K562 (cell line): ENCODE data around the gene EXOC2. TPM values are rescaled to one million over a fixed set of nuclear protein-coding genes. Genes with fewer than 3 reads are reported as not detected.

ENCODE experiments used
- ATAC-seq: fragments of 200-7000 bp; cut with Tn5 transposase; 3 replicates; pipeline ENCODE4 v1.9.1; 2020; ENCODE audit warnings: moderate library complexity
- BruUV-seq: library from RNA; stranded (reverse); fragments of 400-500 nt; replicated peaks from 2 replicates; lab custom pipeline; 2021; lab: Mats Ljungman, UMichigan
- CTCF ChIA-PET: fragments of 300-600 bp; formaldehyde crosslinking; extraction: SDS; loops from one replicate; lab custom pipeline; 2021; ENCODE audit warnings: low intra/inter-chr PET ratio; lab: Yijun Ruan, JAX
- POLR2A ChIA-PET: fragments of 300-600, 350-650 bp; sonication (Branson Sonifier 250); formaldehyde crosslinking; extraction: SDS; loops from one replicate; lab custom pipeline; 2021; ENCODE audit warnings: antibody characterized with exemption, inconsistent platforms; lab: Yijun Ruan, JAX
- DNase-seq, 4 experiments: peaks; one replicate each; pipeline versions ENCODE4 v3.0.0 to v3.0.0-alpha.2; 2011 to 2018; ENCODE audit warnings: low spot score in 3 of 4, mixed read lengths in 3 of 4; ENCODE audit errors: extremely low read depth in 1 of 4
- FAIRE-seq: peaks from 2 replicates; lab custom pipeline; 2011; peaks lifted over from hg19 to GRCh38; lab: Jason Lieb, UNC
- H2AFZ ChIP-seq: 2 replicates; pipeline ENCODE4 v1.6.0; 2011; ENCODE audit warnings: low read depth, low read length, control low read depth, inconsistent platforms
- H3K27ac ChIP-seq: fragments of 200-600 bp; 3 replicates; pipeline ENCODE4 v1.8.0; 2011; ENCODE audit warnings: low read depth, mild to moderate bottlenecking, control low read depth, inconsistent platforms, low read length, moderate library complexity, mixed read lengths; ENCODE audit errors: extremely low read depth
- H3K27me3 ChIP-seq, 2 experiments: fragments of 300-600 bp in 1 of 2; 2 replicates in 1 of 2; 3 replicates in 1 of 2; pipeline versions ENCODE4 v1.6.0 to v1.8.0; 2011; ENCODE audit warnings: inconsistent platforms in 2 of 2, low read length in 2 of 2, mild to moderate bottlenecking in 1 of 2, mixed read lengths in 1 of 2, moderate library complexity in 1 of 2; ENCODE audit not compliant: control insufficient read depth in 2 of 2, insufficient read depth in 2 of 2
- H3K36me3 ChIP-seq: fragments of 300-600 bp; 3 replicates; pipeline ENCODE4 v1.8.0; 2011; ENCODE audit warnings: mild to moderate bottlenecking, low read length, inconsistent platforms; ENCODE audit not compliant: control insufficient read depth, insufficient read depth
- H3K4me1 ChIP-seq, 2 experiments: fragments of 200-600 bp in 1 of 2; replicated peaks in 1 of 2; 2 replicates in 1 of 2; 3 replicates in 1 of 2; pipeline versions ENCODE4 v1.5.1 to v1.8.0; 2011; ENCODE audit warnings: inconsistent platforms in 2 of 2, low read length in 2 of 2, mild to moderate bottlenecking in 1 of 2, mixed read lengths in 1 of 2, moderate library complexity in 1 of 2; ENCODE audit not compliant: control insufficient read depth in 2 of 2, insufficient read depth in 2 of 2
- H3K4me2 ChIP-seq: 2 replicates; pipeline ENCODE4 v1.6.1; 2011; ENCODE audit warnings: low read length, control low read depth, inconsistent platforms, mixed read lengths; ENCODE audit not compliant: insufficient read depth
- H3K4me3 ChIP-seq: fragments of 200-600 bp; sonication (generic), shearing (Covaris generic); 2 replicates; pipeline ENCODE4 v1.5.1; 2016; ENCODE audit warnings: control low read depth, inconsistent platforms
- H3K79me2 ChIP-seq: fragments of 200-600 bp; 3 replicates; pipeline ENCODE4 v1.8.0; 2011; ENCODE audit warnings: low read length, inconsistent platforms; ENCODE audit not compliant: control insufficient read depth, insufficient read depth
- H3K9ac ChIP-seq, 2 experiments: 2 replicates each; pipeline versions ENCODE4 v1.6.0 to v1.6.1; 2011; ENCODE audit warnings: low read depth in 2 of 2, low read length in 2 of 2, control low read depth in 1 of 2, inconsistent platforms in 1 of 2, mild to moderate bottlenecking in 1 of 2, mixed read lengths in 1 of 2; ENCODE audit not compliant: insufficient read depth in 1 of 2
- H3K9me1 ChIP-seq: one replicate; pipeline ENCODE4 v1.6.0; 2011; ENCODE audit warnings: inconsistent platforms, mild to moderate bottlenecking, low read length, moderate library complexity; ENCODE audit not compliant: control insufficient read depth, insufficient read depth
- H3K9me3 ChIP-seq: replicated peaks from 2 replicates; pipeline ENCODE4 v1.5.1; 2011; ENCODE audit warnings: low read depth, low read length, inconsistent platforms; ENCODE audit not compliant: control insufficient read depth, insufficient read depth
- H4K20me1 ChIP-seq: replicated peaks from 2 replicates; pipeline ENCODE4 v1.6.1; 2011; ENCODE audit warnings: low read length, inconsistent platforms, mixed read lengths; ENCODE audit not compliant: control insufficient read depth, insufficient read depth
- ETV6 ChIP-seq, 3 experiments: fragments of 150-350 bp in 1 of 3; sonication (generic) in 1 of 3; formaldehyde crosslinking in 1 of 3; IDR thresholded peaks; 2 replicates each; pipeline versions ENCODE4 v1.6.1 to v1.8.0; 2014 to 2022; ENCODE audit warnings: borderline replicate concordance in 2 of 3, low read depth in 2 of 3, antibody characterized with exemption in 1 of 3, low read length in 1 of 3, mild to moderate bottlenecking in 1 of 3, missing genetic modification reagents in 1 of 3
- GATAD2B ChIP-seq: fragments of 450-650 bp; IDR thresholded peaks from 2 replicates; pipeline ENCODE4 v1.6.1; 2017; ENCODE audit warnings: mild to moderate bottlenecking, borderline replicate concordance
- HMG20B ChIP-seq: fragments of 250-450 bp; sonication (Bioruptor Pico); IDR thresholded peaks from 2 replicates; pipeline ENCODE4 v1.5.0; 2021; ENCODE audit warnings: mild to moderate bottlenecking
- KDM2B ChIP-seq: fragments of 250-450 bp; sonication (Bioruptor Pico); IDR thresholded peaks from 2 replicates; pipeline ENCODE4 v1.8.0; 2021; ENCODE audit warnings: mild to moderate bottlenecking, moderate library complexity
- LARP7 ChIP-seq: fragments of 450-650 bp; IDR thresholded peaks from 2 replicates; pipeline ENCODE4 v1.6.1; 2016
- SIX5 ChIP-seq, 2 experiments: IDR thresholded peaks; 2 replicates each; pipeline ENCODE4 v1.6.1; 2011; ENCODE audit warnings: low read length in 2 of 2, borderline replicate concordance in 1 of 2, low read depth in 1 of 2, mild to moderate bottlenecking in 1 of 2, moderate library complexity in 1 of 2; ENCODE audit not compliant: insufficient read depth in 1 of 2
- SRSF3 ChIP-seq: fragments of 200-400 bp; formaldehyde crosslinking; IDR thresholded peaks from 2 replicates; pipeline ENCODE4 v1.6.1; 2016; ENCODE audit warnings: mild to moderate bottlenecking, low read length, moderate library complexity; ENCODE audit not compliant: insufficient read depth
- ZNF76 ChIP-seq: fragments of 250-450 bp; sonication (Bioruptor Pico); IDR thresholded peaks from 2 replicates; pipeline ENCODE4 v1.4.0; 2020; ENCODE audit warnings: mild to moderate bottlenecking, moderate library complexity, borderline replicate concordance
- WGBS: fragments of 100-300 bp; shearing (Covaris generic); methylation state at CpG from one replicate; pipeline ENCODE4 v1.1.6; 2016; ENCODE audit warnings: low coverage, mixed read lengths; ENCODE audit not compliant: insufficient coverage; ENCODE audit errors: missing lambda C conversion rate; 5-methylcytosine and 5-hydroxymethylcytosine counted together
- in situ Hi-C: fragments of 300-500 bp; cut with MboI; formaldehyde crosslinking; loops from 4 replicates; pipeline ENCODE4 v1.15.0; 2018; ENCODE audit warnings: inconsistent platforms, mixed read lengths
- intact Hi-C: fragments of 100-400 bp; cut with micrococcal nuclease; formaldehyde crosslinking; loops from 2 replicates; pipeline ENCODE4 v1.14.2; 2022
- polyA plus RNA-seq, 8 experiments: library from polyadenylated mRNA; depleted of rRNA in 4 of 8; stranded (reverse) in 5 of 8; unstranded in 3 of 8; fragments of >200 nt; fragmentation: Nextera tagmentation in 2 of 8; fragmentation: Illumina TruSeq in 1 of 8; extraction: Ambion mirVana in 2 of 8; extraction: Trizol in 1 of 8; gene quantifications; 2 replicates each; pipeline versions ENCODE4 v1.2.1 to v1.2.3, GENCODE V29; 2011 to 2014; ENCODE audit warnings: inconsistent platforms in 1 of 8, missing spikeins in 1 of 8
- total RNA-seq, 7 experiments: library from RNA; depleted of rRNA in 6 of 7; stranded (reverse); fragments of >200 nt in 6 of 7; fragmentation: Illumina TruSeq in 2 of 7; extraction: Trizol in 2 of 7; gene quantifications; 2 replicates each; pipeline versions ENCODE4 v1.2.1 to v1.2.3, GENCODE V29; 2011 to 2021; ENCODE audit warnings: low replicate concordance in 1 of 7
- TF ChIP-seq, protein P1 (sequence below): fragments of 450-650 bp; formaldehyde crosslinking; IDR thresholded peaks from 2 replicates; pipeline ENCODE4 v1.4.0; 2022; ENCODE audit warnings: missing genetic modification characterization
- TF ChIP-seq, protein P2 (sequence below): fragments of 450-650 bp; IDR thresholded peaks from 2 replicates; pipeline ENCODE4 v1.6.1; 2016; ENCODE audit warnings: mild to moderate bottlenecking, moderate library complexity

The EXOC2 gene
- total and polyA plus RNA-seq, 9 of the 15 experiments (the other 6 are each of a cell fraction or from before 2014, with no cell fraction given) = 12.2 to 30.2 (median 24.2) TPM

DNA sequence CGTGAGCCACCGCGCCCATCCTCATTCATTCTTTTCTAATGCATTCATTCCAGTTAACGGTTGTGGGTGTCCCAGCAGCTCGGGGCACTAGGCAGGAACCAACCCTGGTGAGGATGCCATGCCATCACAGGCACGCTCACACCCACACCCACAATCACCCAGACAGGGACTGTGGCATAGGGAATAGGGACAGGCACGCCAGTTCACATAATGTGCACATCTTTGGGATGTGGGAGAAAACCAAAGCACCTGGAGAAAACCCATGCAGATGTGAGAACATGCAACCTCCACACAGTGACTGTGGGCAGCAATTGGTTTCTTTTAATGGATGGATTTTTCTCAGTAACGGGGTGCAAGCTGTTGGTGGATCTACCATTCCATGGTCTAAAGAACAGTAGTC, 237.1 kb downstream of the EXOC2 start:
- intact Hi-C loops (no loop called here), in situ Hi-C loops (no loop called here)
- DNase-seq = no peak
- POLR2A ChIA-PET = no interaction called here
- Histone ChIP-seq H3K4me3 (no peak overlapping the region), H3K9me3 (no peaks in the 10 kb centered on the region), H4K20me1 (no peaks in the 10 kb centered on the region), H3K4me2 (no peak overlapping the region), H3K9me1 (no peaks in the 10 kb centered on the region), H3K36me3 (no peaks in the 10 kb centered on the region), H3K27me3 (peaks cover 13 to 46% of the 10 kb centered on the region in 2 experiments; a peak in 4 of 5 replicates), H3K4me1 (no peaks in the 10 kb centered on the region), H3K9ac (no peak overlapping the region), H3K79me2 (no peaks in the 10 kb centered on the region), H2AFZ (no peak overlapping the region), H3K27ac (no peak overlapping the region)
- CTCF ChIA-PET = no interaction called here
- WGBS = 14% methylated on average over 8 of the region's 8 CpGs
- no peak for FAIRE-seq
- ATAC-seq = no peak
- no TSS peak for BruUV-seq
- TF ChIP-seq, protein P1, sequence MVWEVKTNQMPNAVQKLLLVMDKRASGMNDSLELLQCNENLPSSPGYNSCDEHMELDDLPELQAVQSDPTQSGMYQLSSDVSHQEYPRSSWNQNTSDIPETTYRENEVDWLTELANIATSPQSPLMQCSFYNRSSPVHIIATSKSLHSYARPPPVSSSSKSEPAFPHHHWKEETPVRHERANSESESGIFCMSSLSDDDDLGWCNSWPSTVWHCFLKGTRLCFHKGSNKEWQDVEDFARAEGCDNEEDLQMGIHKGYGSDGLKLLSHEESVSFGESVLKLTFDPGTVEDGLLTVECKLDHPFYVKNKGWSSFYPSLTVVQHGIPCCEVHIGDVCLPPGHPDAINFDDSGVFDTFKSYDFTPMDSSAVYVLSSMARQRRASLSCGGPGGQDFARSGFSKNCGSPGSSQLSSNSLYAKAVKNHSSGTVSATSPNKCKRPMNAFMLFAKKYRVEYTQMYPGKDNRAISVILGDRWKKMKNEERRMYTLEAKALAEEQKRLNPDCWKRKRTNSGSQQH (CRISPR knock-in tag) = no peak
- TF ChIP-seq ZNF76 (CRISPR knock-in tag) (no peak), KDM2B (CRISPR knock-in tag) (no peak), SRSF3 (no peak), HMG20B (CRISPR knock-in tag) (no peak), LARP7 (no peak), GATAD2B (no peak), ETV6 (IDR thresholded peaks at IDR 0.05; ENCODE audit: borderline replicate concordance in 1 of 2, low read depth in 2 of 2, low read length in 1 of 2) (no peak), ETV6 (CRISPR knock-in tag; IDR thresholded peaks at IDR 0.05; ENCODE audit: borderline replicate concordance) (no peak), SIX5 (IDR thresholded peaks at IDR 0.05; ENCODE audit: borderline replicate concordance in 1 of 2, insufficient read depth in 1 of 2, low read depth in 1 of 2, low read length in 2 of 2) (no peak)
- TF ChIP-seq, protein P2, sequence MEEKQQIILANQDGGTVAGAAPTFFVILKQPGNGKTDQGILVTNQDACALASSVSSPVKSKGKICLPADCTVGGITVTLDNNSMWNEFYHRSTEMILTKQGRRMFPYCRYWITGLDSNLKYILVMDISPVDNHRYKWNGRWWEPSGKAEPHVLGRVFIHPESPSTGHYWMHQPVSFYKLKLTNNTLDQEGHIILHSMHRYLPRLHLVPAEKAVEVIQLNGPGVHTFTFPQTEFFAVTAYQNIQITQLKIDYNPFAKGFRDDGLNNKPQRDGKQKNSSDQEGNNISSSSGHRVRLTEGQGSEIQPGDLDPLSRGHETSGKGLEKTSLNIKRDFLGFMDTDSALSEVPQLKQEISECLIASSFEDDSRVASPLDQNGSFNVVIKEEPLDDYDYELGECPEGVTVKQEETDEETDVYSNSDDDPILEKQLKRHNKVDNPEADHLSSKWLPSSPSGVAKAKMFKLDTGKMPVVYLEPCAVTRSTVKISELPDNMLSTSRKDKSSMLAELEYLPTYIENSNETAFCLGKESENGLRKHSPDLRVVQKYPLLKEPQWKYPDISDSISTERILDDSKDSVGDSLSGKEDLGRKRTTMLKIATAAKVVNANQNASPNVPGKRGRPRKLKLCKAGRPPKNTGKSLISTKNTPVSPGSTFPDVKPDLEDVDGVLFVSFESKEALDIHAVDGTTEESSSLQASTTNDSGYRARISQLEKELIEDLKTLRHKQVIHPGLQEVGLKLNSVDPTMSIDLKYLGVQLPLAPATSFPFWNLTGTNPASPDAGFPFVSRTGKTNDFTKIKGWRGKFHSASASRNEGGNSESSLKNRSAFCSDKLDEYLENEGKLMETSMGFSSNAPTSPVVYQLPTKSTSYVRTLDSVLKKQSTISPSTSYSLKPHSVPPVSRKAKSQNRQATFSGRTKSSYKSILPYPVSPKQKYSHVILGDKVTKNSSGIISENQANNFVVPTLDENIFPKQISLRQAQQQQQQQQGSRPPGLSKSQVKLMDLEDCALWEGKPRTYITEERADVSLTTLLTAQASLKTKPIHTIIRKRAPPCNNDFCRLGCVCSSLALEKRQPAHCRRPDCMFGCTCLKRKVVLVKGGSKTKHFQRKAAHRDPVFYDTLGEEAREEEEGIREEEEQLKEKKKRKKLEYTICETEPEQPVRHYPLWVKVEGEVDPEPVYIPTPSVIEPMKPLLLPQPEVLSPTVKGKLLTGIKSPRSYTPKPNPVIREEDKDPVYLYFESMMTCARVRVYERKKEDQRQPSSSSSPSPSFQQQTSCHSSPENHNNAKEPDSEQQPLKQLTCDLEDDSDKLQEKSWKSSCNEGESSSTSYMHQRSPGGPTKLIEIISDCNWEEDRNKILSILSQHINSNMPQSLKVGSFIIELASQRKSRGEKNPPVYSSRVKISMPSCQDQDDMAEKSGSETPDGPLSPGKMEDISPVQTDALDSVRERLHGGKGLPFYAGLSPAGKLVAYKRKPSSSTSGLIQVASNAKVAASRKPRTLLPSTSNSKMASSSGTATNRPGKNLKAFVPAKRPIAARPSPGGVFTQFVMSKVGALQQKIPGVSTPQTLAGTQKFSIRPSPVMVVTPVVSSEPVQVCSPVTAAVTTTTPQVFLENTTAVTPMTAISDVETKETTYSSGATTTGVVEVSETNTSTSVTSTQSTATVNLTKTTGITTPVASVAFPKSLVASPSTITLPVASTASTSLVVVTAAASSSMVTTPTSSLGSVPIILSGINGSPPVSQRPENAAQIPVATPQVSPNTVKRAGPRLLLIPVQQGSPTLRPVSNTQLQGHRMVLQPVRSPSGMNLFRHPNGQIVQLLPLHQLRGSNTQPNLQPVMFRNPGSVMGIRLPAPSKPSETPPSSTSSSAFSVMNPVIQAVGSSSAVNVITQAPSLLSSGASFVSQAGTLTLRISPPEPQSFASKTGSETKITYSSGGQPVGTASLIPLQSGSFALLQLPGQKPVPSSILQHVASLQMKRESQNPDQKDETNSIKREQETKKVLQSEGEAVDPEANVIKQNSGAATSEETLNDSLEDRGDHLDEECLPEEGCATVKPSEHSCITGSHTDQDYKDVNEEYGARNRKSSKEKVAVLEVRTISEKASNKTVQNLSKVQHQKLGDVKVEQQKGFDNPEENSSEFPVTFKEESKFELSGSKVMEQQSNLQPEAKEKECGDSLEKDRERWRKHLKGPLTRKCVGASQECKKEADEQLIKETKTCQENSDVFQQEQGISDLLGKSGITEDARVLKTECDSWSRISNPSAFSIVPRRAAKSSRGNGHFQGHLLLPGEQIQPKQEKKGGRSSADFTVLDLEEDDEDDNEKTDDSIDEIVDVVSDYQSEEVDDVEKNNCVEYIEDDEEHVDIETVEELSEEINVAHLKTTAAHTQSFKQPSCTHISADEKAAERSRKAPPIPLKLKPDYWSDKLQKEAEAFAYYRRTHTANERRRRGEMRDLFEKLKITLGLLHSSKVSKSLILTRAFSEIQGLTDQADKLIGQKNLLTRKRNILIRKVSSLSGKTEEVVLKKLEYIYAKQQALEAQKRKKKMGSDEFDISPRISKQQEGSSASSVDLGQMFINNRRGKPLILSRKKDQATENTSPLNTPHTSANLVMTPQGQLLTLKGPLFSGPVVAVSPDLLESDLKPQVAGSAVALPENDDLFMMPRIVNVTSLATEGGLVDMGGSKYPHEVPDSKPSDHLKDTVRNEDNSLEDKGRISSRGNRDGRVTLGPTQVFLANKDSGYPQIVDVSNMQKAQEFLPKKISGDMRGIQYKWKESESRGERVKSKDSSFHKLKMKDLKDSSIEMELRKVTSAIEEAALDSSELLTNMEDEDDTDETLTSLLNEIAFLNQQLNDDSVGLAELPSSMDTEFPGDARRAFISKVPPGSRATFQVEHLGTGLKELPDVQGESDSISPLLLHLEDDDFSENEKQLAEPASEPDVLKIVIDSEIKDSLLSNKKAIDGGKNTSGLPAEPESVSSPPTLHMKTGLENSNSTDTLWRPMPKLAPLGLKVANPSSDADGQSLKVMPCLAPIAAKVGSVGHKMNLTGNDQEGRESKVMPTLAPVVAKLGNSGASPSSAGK = no peak
